ENCODE measurements around the gene ASB6.
A peak's percentile ranks its signal among the peaks of the same experiment; 100 is the strongest.

ASB6 gene

DNA sequence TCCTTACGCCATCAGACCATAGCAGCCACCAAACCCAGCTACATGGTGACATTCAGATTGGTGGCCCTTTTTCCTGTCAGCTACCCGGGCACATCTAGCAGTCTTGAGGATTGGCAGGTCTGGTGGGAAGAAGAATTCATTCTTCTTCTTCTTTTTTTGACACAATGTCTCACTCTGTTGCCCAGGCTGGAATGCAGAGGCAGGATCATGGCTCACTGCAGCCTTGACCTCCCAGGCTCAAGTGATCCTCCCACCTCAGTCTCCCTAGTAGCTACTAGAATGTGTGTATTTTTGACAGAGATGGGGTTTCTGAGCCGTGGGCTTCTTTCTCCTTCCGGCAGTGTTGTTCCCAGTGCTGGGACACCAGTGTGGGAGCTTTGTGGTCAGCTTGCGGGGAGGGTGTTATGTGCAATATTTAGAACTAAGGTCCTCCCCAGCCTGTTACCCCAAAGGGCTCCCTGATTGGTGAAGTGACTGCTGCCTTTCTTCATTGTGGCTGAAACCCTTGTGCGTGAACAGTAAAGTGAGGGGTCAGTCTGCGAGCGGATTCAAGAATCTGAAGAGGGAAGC lies 12.6 kb downstream of the ASB6 start:
- Histone ChIP-seq H3K9me3 (ENCODE audit: severe bottlenecking) (no peaks in the 10 kb centered on the region), H3K36me3 (ENCODE audit: low read depth) (peaks cover 41% of the 10 kb centered on the region), H3K4me3 (ENCODE audit: severe bottlenecking) (no peak overlapping the region), H3K27ac (ENCODE audit: poor library complexity, severe bottlenecking) (no peak overlapping the region), H3K27me3 (ENCODE audit: insufficient read depth, poor library complexity, severe bottlenecking) (no peaks in the 10 kb centered on the region), H3K4me1 (ENCODE audit: insufficient read depth, poor library complexity, severe bottlenecking) (peaks cover 18% of the 10 kb centered on the region)
- TF ChIP-seq, protein P1, sequence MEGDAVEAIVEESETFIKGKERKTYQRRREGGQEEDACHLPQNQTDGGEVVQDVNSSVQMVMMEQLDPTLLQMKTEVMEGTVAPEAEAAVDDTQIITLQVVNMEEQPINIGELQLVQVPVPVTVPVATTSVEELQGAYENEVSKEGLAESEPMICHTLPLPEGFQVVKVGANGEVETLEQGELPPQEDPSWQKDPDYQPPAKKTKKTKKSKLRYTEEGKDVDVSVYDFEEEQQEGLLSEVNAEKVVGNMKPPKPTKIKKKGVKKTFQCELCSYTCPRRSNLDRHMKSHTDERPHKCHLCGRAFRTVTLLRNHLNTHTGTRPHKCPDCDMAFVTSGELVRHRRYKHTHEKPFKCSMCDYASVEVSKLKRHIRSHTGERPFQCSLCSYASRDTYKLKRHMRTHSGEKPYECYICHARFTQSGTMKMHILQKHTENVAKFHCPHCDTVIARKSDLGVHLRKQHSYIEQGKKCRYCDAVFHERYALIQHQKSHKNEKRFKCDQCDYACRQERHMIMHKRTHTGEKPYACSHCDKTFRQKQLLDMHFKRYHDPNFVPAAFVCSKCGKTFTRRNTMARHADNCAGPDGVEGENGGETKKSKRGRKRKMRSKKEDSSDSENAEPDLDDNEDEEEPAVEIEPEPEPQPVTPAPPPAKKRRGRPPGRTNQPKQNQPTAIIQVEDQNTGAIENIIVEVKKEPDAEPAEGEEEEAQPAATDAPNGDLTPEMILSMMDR (IDR thresholded peaks at IDR 0.05; ENCODE audit: poor library complexity, severe bottlenecking), result no peak
- no peak for ATAC-seq (ENCODE audit: low read depth)
- no peak for DNase-seq (ENCODE audit: low spot score)

DNA sequence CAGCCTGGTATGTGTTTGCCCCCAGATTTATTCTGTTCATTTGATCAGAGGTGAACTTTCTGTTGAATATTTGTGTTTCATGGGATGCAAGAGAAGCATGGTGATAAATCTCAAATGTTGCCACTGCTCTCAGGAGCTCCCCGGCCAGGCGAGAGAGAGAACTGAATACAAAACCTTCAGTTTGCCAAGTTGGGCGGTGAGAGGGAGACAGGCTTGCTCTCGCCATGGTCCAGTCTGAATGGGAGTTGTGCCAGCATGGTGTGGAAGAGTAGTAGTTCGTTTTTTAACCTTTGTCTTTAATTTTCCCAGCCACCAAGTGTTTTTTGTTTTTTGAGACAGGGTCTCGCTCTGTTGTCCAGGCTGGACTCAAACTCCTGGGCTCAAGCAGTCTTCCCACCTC lies 13.2 kb downstream of the ASB6 start:
- H3K9me3 ChIP-seq (ENCODE audit: severe bottlenecking), result no peaks in the 10 kb centered on the region
- no peak overlapping the region for H3K4me3 ChIP-seq (ENCODE audit: severe bottlenecking)
- TF ChIP-seq, protein P1 (IDR thresholded peaks at IDR 0.05; ENCODE audit: poor library complexity, severe bottlenecking), result no peak
- no peak for ATAC-seq (ENCODE audit: low read depth)
- H3K27ac ChIP-seq (ENCODE audit: poor library complexity, severe bottlenecking), result no peak overlapping the region
- peaks cover 18% of the 10 kb centered on the region for H3K4me1 ChIP-seq (ENCODE audit: insufficient read depth, poor library complexity, severe bottlenecking)
- H3K27me3 ChIP-seq (ENCODE audit: insufficient read depth, poor library complexity, severe bottlenecking), result no peaks in the 10 kb centered on the region
- peaks cover 37% of the 10 kb centered on the region for H3K36me3 ChIP-seq (ENCODE audit: low read depth)
- DNase-seq (ENCODE audit: low spot score), result no peak

DNA sequence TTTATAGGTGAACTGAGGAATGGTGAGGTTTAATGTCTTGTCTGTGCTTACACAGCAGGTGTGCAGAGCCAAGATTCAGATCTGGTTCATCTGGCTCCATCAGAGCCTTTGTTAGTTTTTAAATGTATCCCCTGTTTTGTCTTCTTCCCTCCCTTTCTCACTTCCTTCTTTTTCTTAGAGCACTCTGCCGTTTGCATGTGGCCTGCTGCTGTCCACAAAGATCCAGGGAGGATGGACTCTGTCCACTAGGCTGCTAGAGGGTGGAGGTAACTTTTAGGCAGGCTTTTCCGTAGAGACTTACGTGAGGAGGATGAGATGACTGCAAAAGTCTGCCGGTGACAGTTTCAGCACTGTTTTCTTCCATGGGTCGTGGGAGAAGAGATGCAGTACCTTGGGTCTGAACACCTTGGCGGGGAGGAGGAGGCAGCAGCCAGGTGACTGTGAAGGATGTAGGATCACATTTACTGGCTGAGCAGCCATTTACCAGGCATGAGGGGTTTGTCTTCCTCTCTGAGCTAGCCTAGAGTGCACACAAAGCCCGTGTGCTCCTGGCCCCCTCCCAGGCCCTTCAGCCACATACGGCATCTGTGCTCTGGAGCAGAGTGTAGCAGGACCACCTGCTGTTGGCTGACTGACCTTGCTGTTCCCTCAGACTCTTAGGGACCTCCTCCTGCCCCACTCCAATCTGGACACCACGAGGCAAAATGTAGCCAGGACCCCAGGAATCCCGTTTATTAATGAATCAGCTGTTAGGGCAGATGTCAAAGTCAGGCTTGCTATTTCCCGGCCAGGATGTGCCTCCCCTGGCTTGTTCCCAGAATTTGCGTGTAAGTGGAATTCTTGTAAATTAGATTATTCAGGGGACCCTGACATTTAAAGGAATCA lies 14.2 kb downstream of the ASB6 start:
- Histone ChIP-seq H3K4me3 (ENCODE audit: severe bottlenecking) (peak overlapping the region; percentile 82), H3K27me3 (ENCODE audit: insufficient read depth, poor library complexity, severe bottlenecking) (no peaks in the 10 kb centered on the region), H3K9me3 (ENCODE audit: severe bottlenecking) (no peaks in the 10 kb centered on the region), H3K4me1 (ENCODE audit: insufficient read depth, poor library complexity, severe bottlenecking) (peaks cover 18% of the 10 kb centered on the region), H3K27ac (ENCODE audit: poor library complexity, severe bottlenecking) (peak overlapping the region; percentile 61), H3K36me3 (ENCODE audit: low read depth) (peaks cover 30% of the 10 kb centered on the region)
- no peak for DNase-seq (ENCODE audit: low spot score)
- no peak for ATAC-seq (ENCODE audit: low read depth)
- TF ChIP-seq, protein P1 (IDR thresholded peaks at IDR 0.05; ENCODE audit: poor library complexity, severe bottlenecking), result no peak

DNA sequence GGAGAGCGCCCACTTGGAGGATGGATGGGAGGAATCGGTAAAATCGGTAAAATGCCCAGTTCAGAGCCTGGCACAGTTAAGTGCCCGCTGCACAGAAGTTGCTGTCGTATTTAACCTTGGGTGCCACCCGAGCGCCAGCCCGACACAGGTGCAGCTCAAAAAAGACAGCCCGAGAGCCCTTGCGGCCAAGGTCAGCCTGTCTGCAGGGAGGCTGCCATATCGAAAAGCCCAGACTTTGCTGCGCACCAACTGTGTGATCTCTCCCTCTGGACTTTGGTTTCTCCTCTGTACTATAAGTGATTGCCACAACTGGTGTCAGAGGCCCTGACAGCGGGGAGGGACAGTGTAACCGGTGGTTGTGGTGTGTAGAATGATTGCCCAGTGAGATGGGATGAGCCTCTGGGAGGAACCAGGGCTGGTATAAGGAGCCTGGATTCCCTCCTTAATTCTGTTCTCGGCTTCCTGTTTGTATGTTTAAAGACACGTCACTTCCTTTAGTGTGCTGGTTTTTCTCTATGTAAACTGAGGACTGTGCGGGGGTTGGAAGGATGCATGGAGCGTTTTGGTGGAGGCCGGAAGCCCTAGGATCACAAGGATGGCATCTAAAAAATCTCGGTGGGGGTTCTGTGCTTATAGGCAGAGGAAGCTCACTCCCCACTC lies 15.2 kb downstream of the ASB6 start:
- TF ChIP-seq, protein P1 (IDR thresholded peaks at IDR 0.05; ENCODE audit: poor library complexity, severe bottlenecking), result no peak
- Histone ChIP-seq H3K27me3 (ENCODE audit: insufficient read depth, poor library complexity, severe bottlenecking) (no peaks in the 10 kb centered on the region), H3K4me3 (ENCODE audit: severe bottlenecking) (peak overlapping the region; percentile 82), H3K27ac (ENCODE audit: poor library complexity, severe bottlenecking) (peak overlapping the region; percentile 61), H3K36me3 (ENCODE audit: low read depth) (peaks cover 21% of the 10 kb centered on the region), H3K4me1 (ENCODE audit: insufficient read depth, poor library complexity, severe bottlenecking) (peaks cover 18% of the 10 kb centered on the region), H3K9me3 (ENCODE audit: severe bottlenecking) (no peaks in the 10 kb centered on the region)
- ATAC-seq (ENCODE audit: low read depth) (peak; percentile 33), DNase-seq (ENCODE audit: low spot score) (no peak)
